K562 (cell line): Measurements from ENCODE around the gene WFDC8. TPM values are rescaled to one million over a fixed set of nuclear protein-coding genes. Genes with fewer than 3 reads are reported as not detected.

Experiments
- ATAC-seq: fragments of 200-7000 bp; cut with Tn5 transposase; 3 replicates; pipeline ENCODE4 v1.9.1; 2020; ENCODE audit warnings: moderate library complexity
- BruUV-seq: library from RNA; stranded (reverse); fragments of 400-500 nt; replicated peaks from 2 replicates; lab custom pipeline; 2021; lab: Mats Ljungman, UMichigan
- CTCF ChIA-PET: fragments of 300-600 bp; formaldehyde crosslinking; extraction: SDS; loops from one replicate; lab custom pipeline; 2021; ENCODE audit warnings: low intra/inter-chr PET ratio; lab: Yijun Ruan, JAX
- POLR2A ChIA-PET: fragments of 300-600, 350-650 bp; sonication (Branson Sonifier 250); formaldehyde crosslinking; extraction: SDS; loops from one replicate; lab custom pipeline; 2021; ENCODE audit warnings: antibody characterized with exemption, inconsistent platforms; lab: Yijun Ruan, JAX
- DNase-seq, 4 experiments: peaks; one replicate each; pipeline versions ENCODE4 v3.0.0 to v3.0.0-alpha.2; 2011 to 2018; ENCODE audit warnings: low spot score in 3 of 4, mixed read lengths in 3 of 4; ENCODE audit errors: extremely low read depth in 1 of 4
- FAIRE-seq: peaks from 2 replicates; lab custom pipeline; 2011; peaks lifted over from hg19 to GRCh38; lab: Jason Lieb, UNC
- H2AFZ ChIP-seq: 2 replicates; pipeline ENCODE4 v1.6.0; 2011; ENCODE audit warnings: low read depth, low read length, control low read depth, inconsistent platforms
- H3K27ac ChIP-seq: fragments of 200-600 bp; 3 replicates; pipeline ENCODE4 v1.8.0; 2011; ENCODE audit warnings: low read depth, mild to moderate bottlenecking, control low read depth, inconsistent platforms, low read length, moderate library complexity, mixed read lengths; ENCODE audit errors: extremely low read depth
- H3K27me3 ChIP-seq, 2 experiments: fragments of 300-600 bp in 1 of 2; 2 replicates in 1 of 2; 3 replicates in 1 of 2; pipeline versions ENCODE4 v1.6.0 to v1.8.0; 2011; ENCODE audit warnings: inconsistent platforms in 2 of 2, low read length in 2 of 2, mild to moderate bottlenecking in 1 of 2, mixed read lengths in 1 of 2, moderate library complexity in 1 of 2; ENCODE audit not compliant: control insufficient read depth in 2 of 2, insufficient read depth in 2 of 2
- H3K36me3 ChIP-seq: fragments of 300-600 bp; 3 replicates; pipeline ENCODE4 v1.8.0; 2011; ENCODE audit warnings: mild to moderate bottlenecking, low read length, inconsistent platforms; ENCODE audit not compliant: control insufficient read depth, insufficient read depth
- H3K4me1 ChIP-seq, 2 experiments: fragments of 200-600 bp in 1 of 2; replicated peaks in 1 of 2; 2 replicates in 1 of 2; 3 replicates in 1 of 2; pipeline versions ENCODE4 v1.5.1 to v1.8.0; 2011; ENCODE audit warnings: inconsistent platforms in 2 of 2, low read length in 2 of 2, mild to moderate bottlenecking in 1 of 2, mixed read lengths in 1 of 2, moderate library complexity in 1 of 2; ENCODE audit not compliant: control insufficient read depth in 2 of 2, insufficient read depth in 2 of 2
- H3K4me2 ChIP-seq: 2 replicates; pipeline ENCODE4 v1.6.1; 2011; ENCODE audit warnings: low read length, control low read depth, inconsistent platforms, mixed read lengths; ENCODE audit not compliant: insufficient read depth
- H3K4me3 ChIP-seq: fragments of 200-600 bp; sonication (generic), shearing (Covaris generic); 2 replicates; pipeline ENCODE4 v1.5.1; 2016; ENCODE audit warnings: control low read depth, inconsistent platforms
- H3K79me2 ChIP-seq: fragments of 200-600 bp; 3 replicates; pipeline ENCODE4 v1.8.0; 2011; ENCODE audit warnings: low read length, inconsistent platforms; ENCODE audit not compliant: control insufficient read depth, insufficient read depth
- H3K9ac ChIP-seq, 2 experiments: 2 replicates each; pipeline versions ENCODE4 v1.6.0 to v1.6.1; 2011; ENCODE audit warnings: low read depth in 2 of 2, low read length in 2 of 2, control low read depth in 1 of 2, inconsistent platforms in 1 of 2, mild to moderate bottlenecking in 1 of 2, mixed read lengths in 1 of 2; ENCODE audit not compliant: insufficient read depth in 1 of 2
- H3K9me1 ChIP-seq: one replicate; pipeline ENCODE4 v1.6.0; 2011; ENCODE audit warnings: inconsistent platforms, mild to moderate bottlenecking, low read length, moderate library complexity; ENCODE audit not compliant: control insufficient read depth, insufficient read depth
- H3K9me3 ChIP-seq: replicated peaks from 2 replicates; pipeline ENCODE4 v1.5.1; 2011; ENCODE audit warnings: low read depth, low read length, inconsistent platforms; ENCODE audit not compliant: control insufficient read depth, insufficient read depth
- H4K20me1 ChIP-seq: replicated peaks from 2 replicates; pipeline ENCODE4 v1.6.1; 2011; ENCODE audit warnings: low read length, inconsistent platforms, mixed read lengths; ENCODE audit not compliant: control insufficient read depth, insufficient read depth
- ESRRB ChIP-seq: fragments of 250-450 bp; sonication (Bioruptor Pico); IDR thresholded peaks from 2 replicates; pipeline ENCODE4 v1.5.0; 2020; ENCODE audit warnings: mild to moderate bottlenecking, moderate library complexity, borderline replicate concordance
- FOXK2 ChIP-seq, 2 experiments: fragments of 450-650 bp; IDR thresholded peaks in 1 of 2; conservative IDR thresholded peaks in 1 of 2; 2 replicates each; pipeline ENCODE4 v1.6.1; 2016; ENCODE audit warnings: low read depth in 2 of 2, mild to moderate bottlenecking in 1 of 2
- HIVEP1 ChIP-seq: fragments of 250-450 bp; sonication (Bioruptor Pico); IDR thresholded peaks from 2 replicates; pipeline ENCODE4 v1.4.0; 2020; ENCODE audit warnings: mild to moderate bottlenecking
- PCBP1 ChIP-seq: fragments of 200-400 bp; formaldehyde crosslinking; IDR thresholded peaks from 2 replicates; pipeline ENCODE4 v1.6.1; 2018; ENCODE audit warnings: mild to moderate bottlenecking, low read depth, low read length; ENCODE audit not compliant: poor library complexity, severe bottlenecking
- PHF20 ChIP-seq: fragments of 450-650 bp; IDR thresholded peaks from 2 replicates; pipeline ENCODE4 v1.6.1; 2018; ENCODE audit not compliant: partially characterized antibody
- ZNF175 ChIP-seq: fragments of 200-800 bp; sonication (Bioruptor generic); IDR thresholded peaks from 2 replicates; pipeline ENCODE4 v1.6.1; 2016; ENCODE audit warnings: low read depth, mild to moderate bottlenecking, missing genetic modification characterization, missing compliant biosample characterization
- ZNF445 ChIP-seq: fragments of 250-450 bp; sonication (Bioruptor Pico); IDR thresholded peaks from 2 replicates; pipeline ENCODE4 v1.4.0; 2020; ENCODE audit warnings: low read depth, mild to moderate bottlenecking, moderate library complexity
- ZNF77 ChIP-seq: fragments of 250-450 bp; sonication (Bioruptor Pico); IDR thresholded peaks from 2 replicates; pipeline ENCODE4 v1.5.0; 2020
- WGBS: fragments of 100-300 bp; shearing (Covaris generic); methylation state at CpG from one replicate; pipeline ENCODE4 v1.1.6; 2016; ENCODE audit warnings: low coverage, mixed read lengths; ENCODE audit not compliant: insufficient coverage; ENCODE audit errors: missing lambda C conversion rate; 5-methylcytosine and 5-hydroxymethylcytosine counted together
- in situ Hi-C: fragments of 300-500 bp; cut with MboI; formaldehyde crosslinking; loops from 4 replicates; pipeline ENCODE4 v1.15.0; 2018; ENCODE audit warnings: inconsistent platforms, mixed read lengths
- intact Hi-C: fragments of 100-400 bp; cut with micrococcal nuclease; formaldehyde crosslinking; loops from 2 replicates; pipeline ENCODE4 v1.14.2; 2022
- polyA plus RNA-seq, 8 experiments: library from polyadenylated mRNA; depleted of rRNA in 4 of 8; stranded (reverse) in 5 of 8; unstranded in 3 of 8; fragments of >200 nt; fragmentation: Nextera tagmentation in 2 of 8; fragmentation: Illumina TruSeq in 1 of 8; extraction: Ambion mirVana in 2 of 8; extraction: Trizol in 1 of 8; gene quantifications; 2 replicates each; pipeline versions ENCODE4 v1.2.1 to v1.2.3, GENCODE V29; 2011 to 2014; ENCODE audit warnings: inconsistent platforms in 1 of 8, missing spikeins in 1 of 8
- total RNA-seq, 7 experiments: library from RNA; depleted of rRNA in 6 of 7; stranded (reverse); fragments of >200 nt in 6 of 7; fragmentation: Illumina TruSeq in 2 of 7; extraction: Trizol in 2 of 7; gene quantifications; 2 replicates each; pipeline versions ENCODE4 v1.2.1 to v1.2.3, GENCODE V29; 2011 to 2021; ENCODE audit warnings: low replicate concordance in 1 of 7
- TF ChIP-seq, protein P1 (sequence below): fragments of 250-450 bp; sonication (Bioruptor Pico); IDR thresholded peaks from 2 replicates; pipeline ENCODE4 v1.8.0; 2022; ENCODE audit warnings: inconsistent platforms, mild to moderate bottlenecking, moderate library complexity, borderline replicate concordance
- TF ChIP-seq, protein P2 (sequence below): sonication (generic); formaldehyde crosslinking; IDR thresholded peaks from 2 replicates; pipeline ENCODE4 v1.8.0; 2022; ENCODE audit warnings: missing genetic modification reagents, mild to moderate bottlenecking, borderline replicate concordance
- TF ChIP-seq, protein P3 (sequence below): fragments of 450-650 bp; conservative IDR thresholded peaks from 2 replicates; pipeline ENCODE4 v1.6.1; 2016; ENCODE audit warnings: missing genetic modification characterization, low read depth, mild to moderate bottlenecking, control low read depth, missing compliant biosample characterization

WFDC8 gene
- total and polyA plus RNA-seq, 9 of the 15 experiments (the other 6 are each of a cell fraction or from before 2014, with no cell fraction given): not detected

DNA sequence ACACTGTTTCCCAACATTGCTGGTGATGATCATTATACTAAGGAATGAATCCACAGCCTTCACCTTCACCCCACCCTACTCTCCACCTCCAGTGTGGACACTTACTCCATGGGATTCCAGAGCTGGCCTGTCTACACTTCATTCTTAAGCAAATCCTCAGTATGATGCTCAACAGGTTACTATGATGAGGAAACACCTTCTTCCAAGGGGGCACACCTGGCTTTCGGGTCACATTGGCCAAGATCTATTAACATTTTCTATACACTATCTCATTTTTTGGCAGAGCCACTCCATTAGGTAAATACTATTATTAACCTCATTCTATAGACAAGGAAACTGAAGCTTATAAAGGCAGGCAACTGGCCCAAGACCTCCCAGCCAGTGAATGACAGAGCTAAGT, 23.9 kb downstream of the WFDC8 start:
- DNase-seq (no peak), FAIRE-seq (no peak), ATAC-seq (no peak)
- H3K27me3 ChIP-seq: peaks cover 0 to 5% of the 10 kb centered on the region in 2 experiments; a peak in 1 of 5 replicates
- ChIA-PET CTCF (no interaction called here), POLR2A (no interaction called here)
- no peaks in the 10 kb centered on the region for H3K9me3 ChIP-seq
- H3K9ac ChIP-seq: no peak overlapping the region
- intact Hi-C loops (no loop called here), in situ Hi-C loops (no loop called here)
- no peaks in the 10 kb centered on the region for H3K36me3 ChIP-seq
- 0% methylated on average over 1 of the region's 1 CpG for WGBS
- no peak for TF ChIP-seq ZNF175 (CRISPR knock-in tag)
- TF ChIP-seq, protein P1, sequence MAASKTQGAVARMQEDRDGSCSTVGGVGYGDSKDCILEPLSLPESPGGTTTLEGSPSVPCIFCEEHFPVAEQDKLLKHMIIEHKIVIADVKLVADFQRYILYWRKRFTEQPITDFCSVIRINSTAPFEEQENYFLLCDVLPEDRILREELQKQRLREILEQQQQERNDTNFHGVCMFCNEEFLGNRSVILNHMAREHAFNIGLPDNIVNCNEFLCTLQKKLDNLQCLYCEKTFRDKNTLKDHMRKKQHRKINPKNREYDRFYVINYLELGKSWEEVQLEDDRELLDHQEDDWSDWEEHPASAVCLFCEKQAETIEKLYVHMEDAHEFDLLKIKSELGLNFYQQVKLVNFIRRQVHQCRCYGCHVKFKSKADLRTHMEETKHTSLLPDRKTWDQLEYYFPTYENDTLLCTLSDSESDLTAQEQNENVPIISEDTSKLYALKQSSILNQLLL (CRISPR knock-in tag): no peak
- TF ChIP-seq ZNF77 (CRISPR knock-in tag): no peak
- H2AFZ ChIP-seq: no peak overlapping the region
- H3K27ac ChIP-seq: no peak overlapping the region
- H3K4me2 ChIP-seq: no peak overlapping the region
- no peaks in the 10 kb centered on the region for H3K9me1 ChIP-seq
- no peaks in the 10 kb centered on the region for H3K79me2 ChIP-seq
- H3K4me3 ChIP-seq: no peak overlapping the region
- no TSS peak for BruUV-seq
- no peaks in the 10 kb centered on the region for H3K4me1 ChIP-seq
- H4K20me1 ChIP-seq: no peaks in the 10 kb centered on the region

DNA sequence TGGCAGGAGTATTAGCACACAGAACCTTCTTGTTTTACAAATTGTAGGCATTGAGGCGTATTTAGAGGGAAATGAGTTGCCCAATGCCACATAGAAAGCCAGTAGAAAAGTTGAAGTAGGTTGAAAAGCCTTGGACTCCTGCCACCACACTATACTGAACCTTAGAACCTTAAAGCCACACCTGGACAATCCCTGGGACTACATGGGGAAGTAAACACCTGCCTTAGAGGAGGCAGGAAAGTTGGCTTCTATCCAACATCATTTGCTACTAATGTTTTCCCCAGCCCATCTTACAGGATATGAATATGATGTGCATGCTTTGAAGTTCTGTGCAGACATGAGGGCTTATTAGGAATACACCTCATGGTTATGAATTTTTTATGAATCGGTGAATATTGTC, 26.6 kb downstream of the WFDC8 start:
- Histone ChIP-seq H3K9me1 (no peaks in the 10 kb centered on the region), H2AFZ (no peak overlapping the region), H3K4me3 (no peak overlapping the region), H4K20me1 (no peaks in the 10 kb centered on the region), H3K36me3 (no peaks in the 10 kb centered on the region), H3K27me3 (peaks cover 0 to 6% of the 10 kb centered on the region in 2 experiments; a peak in 2 of 5 replicates), H3K27ac (no peak overlapping the region), H3K4me1 (no peaks in the 10 kb centered on the region), H3K4me2 (no peak overlapping the region), H3K9me3 (no peaks in the 10 kb centered on the region), H3K79me2 (no peaks in the 10 kb centered on the region), H3K9ac (no peak overlapping the region)
- ChIA-PET POLR2A (no interaction called here), CTCF (no interaction called here)
- FAIRE-seq (no peak), DNase-seq (no peak), ATAC-seq (no peak)
- in situ Hi-C loops: no loop called here
- no TSS peak for BruUV-seq
- intact Hi-C loops: no loop called here
- WGBS: 4% methylated on average over 2 of the region's 2 CpGs
- TF ChIP-seq, protein P2, sequence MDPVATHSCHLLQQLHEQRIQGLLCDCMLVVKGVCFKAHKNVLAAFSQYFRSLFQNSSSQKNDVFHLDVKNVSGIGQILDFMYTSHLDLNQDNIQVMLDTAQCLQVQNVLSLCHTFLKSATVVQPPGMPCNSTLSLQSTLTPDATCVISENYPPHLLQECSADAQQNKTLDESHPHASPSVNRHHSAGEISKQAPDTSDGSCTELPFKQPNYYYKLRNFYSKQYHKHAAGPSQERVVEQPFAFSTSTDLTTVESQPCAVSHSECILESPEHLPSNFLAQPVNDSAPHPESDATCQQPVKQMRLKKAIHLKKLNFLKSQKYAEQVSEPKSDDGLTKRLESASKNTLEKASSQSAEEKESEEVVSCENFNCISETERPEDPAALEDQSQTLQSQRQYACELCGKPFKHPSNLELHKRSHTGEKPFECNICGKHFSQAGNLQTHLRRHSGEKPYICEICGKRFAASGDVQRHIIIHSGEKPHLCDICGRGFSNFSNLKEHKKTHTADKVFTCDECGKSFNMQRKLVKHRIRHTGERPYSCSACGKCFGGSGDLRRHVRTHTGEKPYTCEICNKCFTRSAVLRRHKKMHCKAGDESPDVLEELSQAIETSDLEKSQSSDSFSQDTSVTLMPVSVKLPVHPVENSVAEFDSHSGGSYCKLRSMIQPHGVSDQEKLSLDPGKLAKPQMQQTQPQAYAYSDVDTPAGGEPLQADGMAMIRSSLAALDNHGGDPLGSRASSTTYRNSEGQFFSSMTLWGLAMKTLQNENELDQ (CRISPR knock-in tag): no peak
- TF ChIP-seq FOXK2 (conservative IDR thresholded peaks at IDR 0.05 in 1 of 2, IDR thresholded peaks at IDR 0.05 in 1 of 2; ENCODE audit: low read depth in 2 of 2): no peak
- no peak for TF ChIP-seq ZNF445 (CRISPR knock-in tag)
- no peak for TF ChIP-seq ESRRB (CRISPR knock-in tag)
- TF ChIP-seq, protein P3, sequence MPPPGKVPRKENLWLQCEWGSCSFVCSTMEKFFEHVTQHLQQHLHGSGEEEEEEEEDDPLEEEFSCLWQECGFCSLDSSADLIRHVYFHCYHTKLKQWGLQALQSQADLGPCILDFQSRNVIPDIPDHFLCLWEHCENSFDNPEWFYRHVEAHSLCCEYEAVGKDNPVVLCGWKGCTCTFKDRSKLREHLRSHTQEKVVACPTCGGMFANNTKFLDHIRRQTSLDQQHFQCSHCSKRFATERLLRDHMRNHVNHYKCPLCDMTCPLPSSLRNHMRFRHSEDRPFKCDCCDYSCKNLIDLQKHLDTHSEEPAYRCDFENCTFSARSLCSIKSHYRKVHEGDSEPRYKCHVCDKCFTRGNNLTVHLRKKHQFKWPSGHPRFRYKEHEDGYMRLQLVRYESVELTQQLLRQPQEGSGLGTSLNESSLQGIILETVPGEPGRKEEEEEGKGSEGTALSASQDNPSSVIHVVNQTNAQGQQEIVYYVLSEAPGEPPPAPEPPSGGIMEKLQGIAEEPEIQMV (tag): no peak
- no peak for TF ChIP-seq PHF20
- TF ChIP-seq PCBP1: no peak
- TF ChIP-seq HIVEP1 (CRISPR knock-in tag): no peak
